GM03348 (cell line): ENCODE measurements around the gene RAMACL.
"Not testable (repeated sequence)": the region's sequence is repeated elsewhere in the genome, so short reads cannot be mapped to it uniquely, and the experiment has no call there.

Experiments used
- DNase-seq: peaks from one replicate; pipeline ENCODE4 v3.0.0; 2012; ENCODE audit warnings: low spot score

Gene RAMACL

DNA sequence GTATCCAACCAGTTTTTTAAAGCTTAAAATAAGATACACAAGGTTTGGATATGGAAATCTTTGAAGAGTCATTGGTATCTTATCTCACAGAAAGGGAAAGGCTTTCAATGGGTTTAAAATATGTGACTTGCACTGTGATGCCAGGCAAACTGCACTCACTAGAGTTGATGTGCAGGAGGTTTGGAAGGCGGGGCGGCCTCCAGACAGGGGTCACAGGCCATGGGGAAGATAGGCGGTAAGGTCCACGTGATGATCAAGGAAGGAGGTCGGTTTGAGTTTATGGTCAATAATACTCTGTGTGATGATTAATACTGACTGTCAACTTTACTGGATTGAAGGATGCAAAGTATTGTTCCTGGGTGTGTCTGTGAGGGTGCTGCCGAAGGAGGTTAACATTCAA is 9.5 kb upstream of the RAMACL start:
- no peak for DNase-seq

- DNase-seq = peak; percentile 78
Observed at GRCh38 chr6:166595061-166595780, 8.7 kb upstream of the RAMACL start.

GRCh38 chr6:166592821-166593220 is 6.3 kb upstream of the RAMACL start:
- no peak for DNase-seq

DNA sequence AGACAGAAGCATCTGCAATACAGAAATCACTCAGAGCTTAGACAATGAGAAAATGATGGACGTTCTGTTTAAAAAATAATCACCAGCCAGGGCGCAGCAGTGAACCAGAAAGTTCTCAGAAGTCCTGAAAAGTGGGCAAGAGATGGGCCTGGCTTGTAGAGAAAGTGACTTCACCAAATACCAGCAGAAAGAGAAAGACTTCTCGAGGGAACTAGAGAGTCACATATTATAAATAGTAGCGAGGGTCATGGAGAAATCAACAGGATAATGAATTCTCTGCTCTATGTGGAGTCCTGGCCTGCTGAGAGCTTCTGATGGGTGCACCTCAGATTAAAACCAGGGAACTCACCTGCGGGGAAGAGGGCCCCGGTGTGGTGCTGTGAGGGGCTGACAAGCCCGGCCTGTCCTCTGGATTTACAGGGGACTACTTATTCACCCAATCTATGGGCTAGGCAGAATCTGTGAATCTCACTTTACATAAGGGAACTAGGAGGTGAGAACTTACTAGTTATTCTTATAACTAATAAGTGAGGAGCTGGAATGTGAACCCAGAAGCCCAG is 5.6 kb upstream of the RAMACL start:
- no peak for DNase-seq

DNA sequence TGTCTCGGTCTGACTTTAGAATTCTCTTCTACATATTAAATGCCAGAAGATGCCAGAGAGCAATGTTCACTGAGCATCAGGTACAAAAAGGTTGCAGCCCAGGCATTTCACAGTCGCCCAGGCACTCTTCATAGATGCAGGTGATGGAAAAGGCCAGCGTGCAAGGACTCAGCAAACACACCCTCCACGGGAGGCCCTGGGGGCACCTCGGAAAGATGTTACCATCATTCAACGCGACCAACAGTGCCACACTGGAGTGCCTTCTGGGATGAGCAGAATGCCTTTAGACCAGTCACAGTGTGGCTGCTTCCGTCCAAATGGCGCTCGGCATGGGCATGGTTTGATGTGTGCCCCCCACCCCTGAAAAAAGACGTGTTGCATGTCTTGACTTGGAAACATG is 4.5 kb upstream of the RAMACL start:
- no peak for DNase-seq

DNA sequence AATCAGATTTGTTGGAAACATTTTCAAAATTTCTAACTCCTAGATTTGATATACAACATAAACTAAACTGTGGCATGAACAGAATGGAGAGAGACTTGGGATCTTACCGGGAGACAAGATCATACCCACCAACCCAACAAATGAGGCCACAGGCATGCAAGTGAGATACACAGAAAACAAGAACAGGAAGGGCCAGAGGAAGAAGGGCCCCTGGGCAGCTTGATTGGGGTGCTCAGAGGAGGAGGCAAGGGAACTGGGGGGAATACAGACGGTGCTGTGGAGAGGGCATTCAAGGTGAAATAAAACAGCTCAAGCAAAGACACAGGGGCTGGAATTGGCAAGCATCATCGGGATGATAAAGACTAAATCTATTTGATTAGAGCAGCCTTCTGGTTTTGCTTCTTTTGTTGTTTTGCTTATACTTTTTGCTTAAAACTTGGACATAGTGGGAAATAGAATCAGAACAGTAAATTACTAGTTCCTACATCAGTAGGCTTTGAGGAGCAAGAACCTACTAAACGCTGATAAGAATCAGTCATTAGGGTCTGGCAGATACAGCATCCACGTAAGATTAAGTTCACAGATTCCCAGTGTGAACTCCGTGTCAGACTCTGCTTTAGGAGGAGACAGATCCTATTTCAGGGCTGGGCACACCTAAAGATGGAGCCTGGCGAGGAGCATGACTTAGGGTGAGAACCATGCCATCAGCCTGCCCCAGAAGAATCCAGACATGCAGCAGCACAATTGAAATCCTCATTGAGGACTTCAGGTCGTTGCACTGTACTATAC is 3.5 kb upstream of the RAMACL start:
- DNase-seq = no peak

DNA sequence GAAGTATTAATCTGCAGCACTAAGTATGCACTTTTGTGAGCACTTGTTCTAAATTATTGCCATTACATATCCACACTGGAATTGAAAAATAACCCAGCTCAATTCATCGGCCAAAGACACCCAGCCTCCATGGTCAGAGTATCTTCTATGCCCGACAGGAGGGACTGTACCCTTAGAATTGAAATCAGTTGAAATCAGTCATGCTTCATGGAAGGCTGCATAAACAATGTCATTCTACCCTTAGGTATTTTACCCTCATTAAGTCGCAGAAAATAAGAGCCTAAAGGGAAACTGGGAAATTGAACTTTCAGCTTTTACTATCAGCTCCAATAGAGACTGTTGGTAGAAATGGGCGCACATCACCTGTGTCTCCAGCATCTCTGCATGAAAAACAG is 2.9 kb upstream of the RAMACL start:
- no peak for DNase-seq

DNA sequence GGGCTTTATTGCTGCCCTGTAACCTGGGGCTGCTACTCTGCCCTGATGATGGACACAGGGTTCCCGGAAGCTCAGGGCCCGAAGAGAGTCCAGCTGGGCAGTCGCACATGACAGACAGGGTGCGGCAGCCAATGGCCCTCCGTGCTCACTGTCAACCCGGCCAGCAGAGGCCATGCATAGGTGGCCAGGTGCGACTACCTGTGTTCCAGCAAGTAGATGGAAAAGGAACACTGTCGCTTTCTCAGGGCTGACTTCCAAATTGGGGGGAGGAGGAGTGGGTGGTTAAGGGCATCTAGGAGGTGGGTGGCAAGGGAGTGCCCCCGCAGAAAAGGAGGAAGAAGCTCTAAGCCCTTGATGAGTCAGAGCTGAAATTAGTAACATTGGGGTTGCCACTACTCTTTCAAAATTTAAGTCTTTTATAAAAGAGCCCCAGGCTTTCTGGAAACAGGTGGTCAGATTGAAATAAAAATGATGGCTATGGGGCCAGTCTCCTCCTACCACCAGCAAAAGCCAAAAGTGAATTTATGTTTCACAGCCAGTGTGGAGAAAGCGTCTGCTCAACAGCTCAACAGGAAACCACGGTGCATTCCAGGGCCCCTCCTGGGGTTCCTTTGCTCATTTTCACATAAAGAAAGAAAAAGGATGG is 2.3 kb upstream of the RAMACL start:
- DNase-seq = peak; percentile 73

DNA sequence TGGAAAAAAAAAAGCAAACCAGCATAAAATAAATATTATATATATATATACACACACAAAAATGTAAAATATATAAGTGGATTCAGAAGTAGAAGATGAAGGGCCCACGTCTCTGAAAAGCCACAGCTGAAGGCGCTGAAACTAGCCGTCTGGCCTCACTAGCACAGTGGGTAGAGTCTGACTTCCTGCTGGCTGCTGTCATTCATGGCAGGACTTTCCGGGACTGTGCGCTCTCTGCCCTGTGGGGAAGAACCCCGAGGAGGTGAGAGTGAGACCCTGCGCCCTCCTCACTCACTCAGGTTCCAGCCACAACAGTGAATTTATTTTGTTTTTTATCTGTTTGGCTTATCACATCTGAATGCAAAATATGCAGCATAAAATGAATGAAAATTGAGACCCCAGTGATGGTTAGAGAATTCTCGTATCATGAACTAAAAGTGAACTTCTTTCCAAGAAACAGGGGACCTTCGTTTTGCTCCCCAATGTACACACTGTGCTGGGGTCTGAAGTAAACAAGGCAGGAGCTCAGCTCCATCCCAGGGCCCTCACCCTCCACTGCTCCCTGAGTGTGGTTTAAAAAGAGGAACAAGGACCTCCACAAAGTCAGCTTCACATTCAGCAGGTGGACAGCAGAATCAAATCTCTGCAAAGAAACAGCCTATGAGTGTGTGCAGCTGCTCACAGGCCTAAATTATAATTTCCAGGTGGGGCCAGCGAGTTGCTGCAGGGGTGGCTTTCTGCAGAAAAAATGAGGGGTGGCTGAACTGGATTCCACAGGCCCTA is 1.3 kb upstream of the RAMACL start:
- no peak for DNase-seq

GRCh38 chr6:166584853-166585429 is 1.5 kb downstream of the RAMACL start:
- DNase-seq = peak; percentile 33

DNA sequence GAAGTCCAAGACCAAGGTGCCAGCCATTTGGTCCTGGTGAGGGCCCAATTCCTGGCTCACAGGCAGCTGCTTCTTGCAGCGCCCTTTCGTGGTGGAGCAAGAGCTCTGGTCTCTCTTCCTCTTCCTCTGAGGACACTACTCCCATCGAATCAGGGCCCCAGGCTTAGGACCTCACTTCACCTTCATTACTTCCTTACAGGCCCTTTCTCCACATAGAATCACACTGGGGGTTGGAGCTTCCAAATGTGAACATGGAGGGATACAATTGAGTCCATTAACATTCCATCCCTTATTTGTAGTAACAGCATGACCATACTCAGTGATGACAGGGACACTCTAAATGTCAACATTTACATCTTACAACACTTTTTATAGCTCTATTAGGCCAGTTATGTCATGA is 2.3 kb downstream of the RAMACL start:
- peak; percentile 16 for DNase-seq

- no peak for DNase-seq
Observed at GRCh38 chr6:166583230-166583965, 3.1 kb downstream of the RAMACL start.

- no peak for DNase-seq
Observed at GRCh38 chr6:166582258-166582657, 4.2 kb downstream of the RAMACL start.

GRCh38 chr6:166581801-166582200 is 4.7 kb downstream of the RAMACL start:
- not testable (repeated sequence) for DNase-seq

DNA sequence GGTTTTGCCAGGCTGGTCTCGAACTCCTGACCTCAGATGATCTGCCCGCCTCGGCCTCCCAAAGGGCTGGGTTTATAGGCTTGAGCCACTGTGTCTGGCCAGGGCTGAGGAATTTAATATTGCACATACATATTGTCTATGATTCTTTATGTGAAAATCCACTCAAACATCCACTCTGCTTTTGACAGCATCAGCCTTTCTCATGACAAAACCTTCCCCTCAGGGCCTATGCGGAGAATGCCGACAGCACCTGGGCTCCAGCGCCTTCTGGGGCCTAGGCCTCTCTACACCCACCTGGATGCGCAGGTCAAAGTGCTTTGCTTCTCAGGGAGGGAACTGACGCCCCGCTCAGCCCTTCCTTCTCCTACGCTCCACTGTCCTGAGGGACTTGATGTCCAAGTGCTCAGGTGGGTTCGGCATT is 5.4 kb downstream of the RAMACL start:
- no peak for DNase-seq

DNA sequence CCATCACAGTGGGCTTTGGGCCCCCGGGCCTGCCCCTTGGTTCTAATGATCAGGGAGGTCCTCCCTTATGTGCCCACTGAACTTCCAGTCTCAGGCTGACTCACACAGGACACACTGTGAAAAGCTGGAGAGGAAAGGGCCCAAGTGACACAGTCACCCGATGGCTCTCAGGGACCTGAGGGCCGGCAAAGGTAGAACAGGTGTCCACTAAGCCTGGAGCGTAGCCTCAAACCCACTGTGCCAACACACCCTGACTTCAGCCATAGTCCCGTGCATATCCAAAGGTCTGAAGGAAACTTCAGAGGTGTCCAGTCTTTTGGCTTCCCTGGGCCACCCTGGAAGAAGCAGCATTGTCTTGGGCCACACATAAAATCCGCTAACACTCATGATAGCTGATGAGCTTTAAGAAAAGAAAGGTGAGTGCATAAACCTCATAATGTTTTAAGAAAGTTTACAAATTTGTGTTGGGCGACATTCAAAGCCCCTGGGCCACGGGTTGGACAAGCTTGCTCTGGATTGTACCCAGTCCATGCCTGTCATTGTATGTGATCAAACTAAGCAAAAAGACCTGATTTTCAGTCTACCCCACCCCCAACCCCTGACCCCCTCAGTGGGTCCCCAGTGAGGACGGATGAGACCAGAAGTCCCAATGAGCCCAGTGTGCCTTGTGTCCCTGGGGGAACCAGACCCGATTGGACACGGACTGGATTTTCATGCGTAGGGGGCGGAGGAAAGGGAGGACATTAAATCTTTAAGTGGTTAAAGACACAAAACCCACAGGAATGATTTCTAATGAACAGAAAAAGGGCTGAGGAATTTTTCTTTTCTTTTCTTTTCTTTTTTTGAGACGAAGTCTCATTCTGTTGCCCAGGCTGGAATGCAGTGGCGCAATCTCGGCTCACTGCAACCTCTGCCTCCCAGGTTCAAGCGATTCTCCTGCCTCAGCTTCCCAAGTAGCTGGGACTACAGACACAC is 6.1 kb downstream of the RAMACL start:
- peak; percentile 47 for DNase-seq

- no peak for DNase-seq
Observed at GRCh38 chr6:166579237-166579850, 7.1 kb downstream of the RAMACL start.

GRCh38 chr6:166578536-166579236 is 7.8 kb downstream of the RAMACL start:
- DNase-seq = no peak

GRCh38 chr6:166575205-166575604 is 11.3 kb downstream of the RAMACL start:
- DNase-seq = peak; percentile 44
